Measurements from ENCODE around the gene C7orf57.
"Not testable (repeated sequence)": the region's sequence is repeated elsewhere in the genome, so short reads cannot be mapped to it uniquely, and the experiment has no call there.

Gene C7orf57

GRCh38 chr7:48035301-48035966, at the start of gene C7orf57:
Gene C7orf57, plus strand, starts transcription at chr7:48035543. Its CDS starts 766 bp downstream, at chr7:48036309.
- peak; percentile 80 for DNase-seq (ENCODE audit: low read depth)

DNA sequence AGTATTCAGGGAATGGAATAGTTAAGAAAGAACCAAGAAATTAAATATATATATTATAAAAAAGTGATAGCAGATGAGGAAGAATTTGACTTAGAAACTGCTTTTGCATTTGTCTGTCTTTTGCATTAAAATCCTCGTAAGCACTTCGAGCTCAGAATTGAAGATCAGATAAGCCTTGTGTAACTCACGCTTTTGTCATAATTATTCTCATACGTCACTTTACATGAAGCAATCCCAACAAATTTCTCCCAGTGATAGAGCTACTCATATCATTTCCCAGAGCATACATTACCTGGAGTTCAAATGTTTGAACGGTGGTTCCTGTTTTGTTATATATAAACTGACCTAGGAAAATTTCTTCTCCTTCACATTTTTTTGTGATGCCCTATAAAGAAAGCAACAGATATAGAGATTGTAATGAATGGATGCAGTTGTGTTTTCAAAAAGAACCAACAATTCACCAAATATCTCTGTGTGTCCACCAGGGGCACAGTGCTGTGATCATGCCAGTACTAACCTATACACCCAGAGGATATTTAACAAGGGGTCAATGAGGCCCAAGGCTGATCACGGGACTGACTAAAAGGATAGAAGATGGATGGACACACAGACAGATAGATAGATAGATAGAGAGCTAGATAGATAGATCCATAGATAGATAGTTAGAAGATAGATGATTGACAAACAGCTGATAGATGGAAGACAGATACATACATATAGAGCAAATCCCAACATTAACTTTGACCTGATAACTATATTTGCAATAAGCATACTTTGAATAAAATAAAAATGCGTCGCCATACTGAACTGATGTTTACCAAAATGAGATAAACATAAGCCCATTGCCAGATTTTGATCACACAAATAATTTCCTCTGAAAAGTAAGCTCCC, 46.6 kb upstream of the C7orf57 start:
- no peak for DNase-seq (ENCODE audit: low read depth)

GRCh38 chr7:47989607-47990400, 45.5 kb upstream of the C7orf57 start:
- not testable (repeated sequence) for DNase-seq (ENCODE audit: low read depth)

- no peak for DNase-seq (ENCODE audit: low read depth)
Observed at GRCh38 chr7:47990592-47990991, 44.8 kb upstream of the C7orf57 start.

DNA sequence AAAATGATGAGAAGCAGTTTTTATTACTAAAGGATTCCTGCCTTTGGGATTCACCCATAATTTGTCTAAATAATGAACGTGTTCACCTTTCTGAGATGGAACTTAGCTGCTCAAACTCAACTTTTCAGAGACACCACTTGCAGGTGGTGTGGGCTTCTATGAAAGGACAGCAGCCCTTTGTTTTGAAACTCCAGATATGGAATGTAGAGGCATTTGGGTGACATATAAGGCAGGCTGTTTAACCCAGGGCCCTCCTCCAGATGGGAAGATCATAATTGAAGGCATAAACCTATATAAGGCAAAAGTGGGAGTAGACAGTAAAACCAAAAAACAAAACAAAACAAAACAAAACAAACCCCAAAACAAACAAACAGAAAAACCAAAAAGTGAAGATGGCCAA, 44.1 kb upstream of the C7orf57 start:
- DNase-seq (ENCODE audit: low read depth): no peak

- DNase-seq (ENCODE audit: low read depth): peak; percentile 75
Observed at GRCh38 chr7:47991741-47992311, 43.5 kb upstream of the C7orf57 start.

GRCh38 chr7:47992446-47992845, 42.9 kb upstream of the C7orf57 start:
- no peak for DNase-seq (ENCODE audit: low read depth)

DNA sequence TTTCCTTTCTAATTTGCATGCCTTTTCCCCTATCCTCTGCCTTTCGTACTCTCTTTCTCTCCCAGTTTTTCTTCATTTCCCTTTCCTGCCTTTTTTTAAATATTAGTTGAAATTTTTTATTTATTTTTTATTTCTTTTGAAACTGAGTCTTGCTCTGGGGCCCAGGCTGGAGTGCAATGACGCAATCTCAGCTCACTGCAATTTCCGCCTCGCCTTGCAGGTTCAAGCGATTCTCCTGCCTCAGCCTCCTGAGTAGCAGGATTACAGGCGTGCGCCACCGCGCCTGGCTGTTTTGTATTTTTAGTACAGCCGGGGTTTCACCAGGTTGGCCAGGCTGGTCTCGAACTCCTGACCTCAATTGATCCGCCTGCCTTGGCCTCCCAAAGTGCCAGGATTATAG, 35.9 kb upstream of the C7orf57 start:
- no peak for DNase-seq (ENCODE audit: low read depth)

- not testable (repeated sequence) for DNase-seq (ENCODE audit: low read depth)
Observed at GRCh38 chr7:48000164-48000563, 35.2 kb upstream of the C7orf57 start.

GRCh38 chr7:48004032-48004431, 31.3 kb upstream of the C7orf57 start:
- DNase-seq (ENCODE audit: low read depth): no peak

DNA sequence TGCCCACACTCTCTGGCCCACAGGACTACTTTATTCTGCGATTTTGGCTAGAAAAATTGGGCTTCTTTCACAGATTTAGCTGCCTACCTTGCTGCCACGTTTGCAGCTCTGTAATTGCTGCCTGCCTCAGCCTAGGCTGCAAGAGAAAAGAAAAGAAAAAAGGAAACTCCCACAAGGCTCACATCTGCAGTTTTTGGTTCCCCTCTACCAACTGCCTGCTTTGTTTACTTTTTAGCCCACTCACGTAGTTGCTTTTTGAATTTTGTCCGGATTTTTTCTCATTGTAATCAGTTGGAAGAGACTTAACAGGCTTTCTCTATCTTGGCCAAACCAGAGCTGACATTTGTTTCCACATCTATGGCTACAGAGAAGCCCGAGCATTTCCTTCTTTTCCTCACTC, 30.7 kb upstream of the C7orf57 start:
- DNase-seq (ENCODE audit: low read depth): no peak

DNA sequence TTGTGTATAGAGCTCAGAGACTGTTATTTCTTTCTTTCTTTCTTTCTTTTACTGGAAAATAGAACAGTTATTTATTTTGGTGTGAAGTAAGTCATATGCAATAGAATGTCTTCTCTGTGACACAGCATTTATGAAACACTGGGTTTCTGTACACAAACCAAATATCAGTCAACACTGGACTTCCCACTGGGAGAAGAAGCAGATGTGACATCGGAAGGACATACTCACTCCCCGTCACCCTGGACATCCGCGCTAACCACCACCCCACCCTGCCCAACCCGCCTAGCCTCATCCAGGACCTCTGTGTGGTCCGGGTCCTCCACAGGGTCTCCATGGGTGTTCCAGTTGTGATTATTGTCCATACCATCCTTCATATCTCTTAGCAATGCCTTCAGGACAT, 28.5 kb upstream of the C7orf57 start:
- DNase-seq (ENCODE audit: low read depth): no peak

GRCh38 chr7:48009257-48009656, 26.1 kb upstream of the C7orf57 start:
- no peak for DNase-seq (ENCODE audit: low read depth)

DNA sequence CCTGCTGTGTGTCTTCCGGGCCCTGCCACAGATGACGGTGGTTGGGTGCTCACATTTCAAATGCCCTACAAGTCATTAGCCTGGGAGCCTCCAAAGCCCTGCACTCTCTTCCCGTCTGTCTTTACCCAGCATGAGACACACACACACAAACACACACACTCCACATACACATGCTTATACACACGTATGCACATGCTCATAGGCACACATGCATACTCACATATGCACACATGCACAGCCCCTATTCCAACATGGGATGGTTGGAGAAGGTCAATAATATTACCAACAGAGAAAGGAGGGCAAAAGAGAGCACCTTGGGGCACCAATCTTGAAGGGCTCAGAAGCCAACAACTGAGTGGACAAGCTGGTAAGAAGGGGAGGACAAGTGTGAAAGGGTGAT, 25.4 kb upstream of the C7orf57 start:
- no peak for DNase-seq (ENCODE audit: low read depth)

- DNase-seq (ENCODE audit: low read depth): no peak
Observed at GRCh38 chr7:48011323-48011722, 24.0 kb upstream of the C7orf57 start.

DNA sequence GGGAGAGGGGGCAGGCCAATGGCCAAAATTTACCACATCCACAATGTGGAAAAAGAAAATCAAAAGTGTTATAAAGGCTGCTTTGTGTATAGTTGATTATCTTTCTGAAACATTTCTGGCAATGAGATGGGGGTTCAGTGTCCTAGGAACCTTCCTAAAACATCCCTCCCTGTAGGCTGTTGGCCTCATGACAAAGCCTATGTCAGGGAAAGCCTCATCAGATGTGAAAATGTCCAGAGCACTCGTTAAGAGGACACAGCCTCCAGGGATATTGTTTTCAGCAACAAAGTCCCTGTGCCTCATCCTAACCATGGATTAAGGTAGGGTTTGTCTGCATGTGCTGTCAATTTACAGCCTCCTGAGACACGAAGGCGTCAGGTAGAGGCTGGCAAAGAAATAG, 23.4 kb upstream of the C7orf57 start:
- no peak for DNase-seq (ENCODE audit: low read depth)

DNA sequence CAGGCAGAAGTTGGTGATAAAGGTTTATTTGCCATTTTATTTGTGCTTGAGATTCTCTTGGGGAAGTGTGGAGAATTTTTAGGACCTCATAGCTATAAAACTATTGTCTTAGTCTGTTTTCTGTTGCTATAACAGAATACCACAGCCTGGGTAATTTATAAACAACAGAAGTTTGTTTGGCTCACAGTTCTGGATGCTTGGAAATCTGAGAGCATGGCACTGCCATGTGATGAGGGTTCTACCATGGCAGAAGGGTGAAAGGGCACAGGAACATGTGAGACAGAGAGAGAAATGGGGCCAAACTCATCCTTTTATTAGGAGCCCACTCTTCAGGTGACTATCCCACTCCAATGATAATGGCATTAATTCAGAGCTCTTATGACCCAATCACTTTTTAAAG, 18.7 kb upstream of the C7orf57 start:
- no peak for DNase-seq (ENCODE audit: low read depth)

DNA sequence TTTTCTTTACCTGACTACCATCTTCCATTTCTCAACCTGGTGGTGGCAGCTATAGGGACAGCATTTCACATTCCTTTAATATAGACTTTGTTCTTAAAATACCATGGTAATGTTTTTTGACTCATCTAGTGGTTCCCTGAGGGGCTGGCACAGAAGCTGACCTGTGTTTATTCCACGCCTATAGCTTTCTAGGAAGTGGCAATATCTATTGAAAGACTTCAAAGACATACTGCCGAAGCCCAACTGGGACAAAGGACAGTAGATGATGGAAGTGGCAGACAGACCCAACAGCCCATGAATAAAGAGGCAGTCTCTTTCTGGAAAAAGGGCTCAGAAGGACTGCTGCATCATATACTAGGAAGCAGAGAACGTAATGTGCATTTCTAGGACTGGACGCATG, 17.7 kb upstream of the C7orf57 start:
- DNase-seq (ENCODE audit: low read depth): no peak

DNA sequence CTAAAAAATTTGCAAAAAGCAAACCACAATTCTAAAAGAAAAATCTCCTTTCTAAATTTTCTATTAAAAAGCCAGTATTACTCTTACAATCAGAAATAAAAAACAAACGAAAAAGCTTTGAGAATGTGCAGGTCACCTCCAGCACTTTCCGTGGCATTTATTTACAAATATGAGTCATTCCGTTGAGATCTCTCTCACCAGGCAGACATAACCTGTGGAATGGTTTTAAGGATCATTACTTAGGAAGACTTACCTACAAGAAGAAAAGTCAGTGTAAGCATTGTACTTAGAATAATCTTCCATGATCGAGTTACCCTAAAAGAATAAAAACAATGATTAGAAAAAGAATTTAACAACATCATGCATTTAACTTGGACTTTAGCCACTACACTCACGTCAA, 9.7 kb upstream of the C7orf57 start:
- no peak for DNase-seq (ENCODE audit: low read depth)

GRCh38 chr7:48028938-48029337, 6.4 kb upstream of the C7orf57 start, which contains the start of gene SUN3:
Gene SUN3, minus strand, starts transcription at chr7:48029107. Its CDS starts 169 bp downstream, at chr7:48028938.
- DNase-seq (ENCODE audit: low read depth): no peak

GRCh38 chr7:48031111-48031510, 4.2 kb upstream of the C7orf57 start:
- DNase-seq (ENCODE audit: low read depth): no peak

GRCh38 chr7:48033922-48034321, 1.4 kb upstream of the C7orf57 start:
- DNase-seq (ENCODE audit: low read depth): no peak
